GM23338 (cell line): ENCODE results near the gene CCNY. TPM values are rescaled to one million over a fixed set of nuclear protein-coding genes. Genes with fewer than 3 reads are reported as not detected.

Experiments used
- ATAC-seq: fragments of 200-7000 bp; cut with Tn5 transposase; 3 replicates; pipeline ENCODE4 v1.9.1; 2020
- DNase-seq: peaks from one replicate; pipeline ENCODE4 v3.0.0-alpha.2; 2015; ENCODE audit warnings: low spot score
- H2AFZ ChIP-seq: fragments of 200-600 bp; sonication (generic); 2 replicates; pipeline ENCODE4 v1.8.0; 2016; ENCODE audit warnings: antibody characterized with exemption, mild to moderate bottlenecking, moderate library complexity
- H3F3A ChIP-seq: fragments of 200-600 bp; sonication (generic); replicated peaks from 2 replicates; pipeline ENCODE4 v1.8.0; 2017; ENCODE audit warnings: antibody characterized with exemption, mixed run types, low read depth
- H3K27ac ChIP-seq: fragments of 200-600 bp; sonication (generic); 2 replicates; pipeline ENCODE4 v1.6.1; 2016; ENCODE audit warnings: low read depth
- H3K27me3 ChIP-seq: fragments of 200-600 bp; sonication (generic); 2 replicates; pipeline ENCODE4 v1.8.0; 2016; ENCODE audit warnings: mild to moderate bottlenecking, mixed run types, moderate library complexity; ENCODE audit not compliant: insufficient read depth
- H3K36me3 ChIP-seq: fragments of 200-600 bp; sonication (generic); 2 replicates; pipeline ENCODE4 v1.8.0; 2016; ENCODE audit warnings: mild to moderate bottlenecking; ENCODE audit not compliant: insufficient read depth
- H3K4me1 ChIP-seq: fragments of 200-600 bp; sonication (generic); 2 replicates; pipeline ENCODE4 v1.8.0; 2016; ENCODE audit warnings: mild to moderate bottlenecking, moderate library complexity; ENCODE audit not compliant: insufficient read depth
- H3K4me2 ChIP-seq: fragments of 200-600 bp; sonication (generic); 2 replicates; pipeline ENCODE4 v1.7.1; 2017; ENCODE audit warnings: mixed run types
- H3K4me3 ChIP-seq: fragments of 200-600 bp; sonication (generic); 2 replicates; pipeline ENCODE4 v1.6.1; 2016; ENCODE audit warnings: mixed run types
- H3K79me2 ChIP-seq: fragments of 200-600 bp; sonication (generic); replicated peaks from 2 replicates; pipeline ENCODE4 v1.8.0; 2017; ENCODE audit warnings: mild to moderate bottlenecking; ENCODE audit not compliant: insufficient read depth
- H3K9me2 ChIP-seq: fragments of 200-600 bp; sonication (generic); 2 replicates; pipeline ENCODE4 v1.8.0; 2017; ENCODE audit not compliant: insufficient read depth
- H4K20me1 ChIP-seq: fragments of 200-600 bp; sonication (generic); replicated peaks from 2 replicates; pipeline ENCODE4 v1.8.0; 2017; ENCODE audit warnings: mild to moderate bottlenecking; ENCODE audit not compliant: insufficient read depth
- H3K27ac Mint-ChIP-seq: 2 replicates; pipeline ENCODE4 v1.8.0; 2020; ENCODE audit warnings: inconsistent platforms, mild to moderate bottlenecking, moderate library complexity, mixed read lengths
- H3K27me3 Mint-ChIP-seq: 3 replicates; pipeline ENCODE4 v1.8.0; 2022; ENCODE audit warnings: low read depth, mild to moderate bottlenecking, moderate library complexity, mixed read lengths, inconsistent platforms; ENCODE audit not compliant: insufficient read depth, poor library complexity
- H3K36me3 Mint-ChIP-seq: 3 replicates; pipeline ENCODE4 v1.8.0; 2021; ENCODE audit warnings: low read depth, mild to moderate bottlenecking, inconsistent platforms, moderate library complexity, mixed read lengths
- H3K4me1 Mint-ChIP-seq: 3 replicates; pipeline ENCODE4 v1.8.0; 2020; ENCODE audit warnings: mild to moderate bottlenecking, inconsistent platforms, mixed read lengths
- H3K4me3 Mint-ChIP-seq: 3 replicates; pipeline ENCODE4 v1.8.0; 2021; ENCODE audit warnings: moderate library complexity, mild to moderate bottlenecking, inconsistent platforms, mixed read lengths
- H3K9me3 Mint-ChIP-seq: 3 replicates; pipeline ENCODE4 v1.8.0; 2020; ENCODE audit warnings: moderate library complexity, mild to moderate bottlenecking, inconsistent platforms, mixed read lengths
- CTCF ChIP-seq, 2 experiments: fragments of 200-600 bp in 1 of 2; sonication (generic) in 1 of 2; conservative IDR thresholded peaks; 2 replicates each; pipeline versions ENCODE4 v1.5.1 to v1.6.1; 2016 to 2017; ENCODE audit warnings: antibody characterized with exemption in 2 of 2, low read depth in 2 of 2, mild to moderate bottlenecking in 2 of 2, moderate library complexity in 1 of 2
- EZH2 ChIP-seq: fragments of 200-600 bp; sonication (generic); IDR thresholded peaks from one replicate; pipeline ENCODE4 v1.8.0; 2017; ENCODE audit warnings: antibody characterized with exemption, mild to moderate bottlenecking, low read depth; ENCODE audit not compliant: unreplicated experiment
- NANOG ChIP-seq: IDR thresholded peaks from 2 replicates; pipeline ENCODE4 v1.6.1; 2016; ENCODE audit warnings: antibody characterized with exemption, borderline replicate concordance
- ZNF462 ChIP-seq: fragments of 250-450 bp; sonication (Bioruptor Pico); IDR thresholded peaks from 2 replicates; pipeline ENCODE4 v1.5.0; 2020; ENCODE audit warnings: mild to moderate bottlenecking, moderate library complexity
- polyA plus RNA-seq: library from polyadenylated mRNA; unstranded; fragments of >200 nt; fragmentation: Nextera tagmentation; extraction: Ambion mirVana; gene quantifications from 2 replicates; pipeline ENCODE4 v1.2.1, GENCODE V29; 2016
- total RNA-seq: library from RNA; depleted of rRNA; stranded (reverse); fragments of >200 nt; shearing (Covaris generic); gene quantifications from 2 replicates; pipeline ENCODE4 v1.2.3, GENCODE V29; 2014

Gene CCNY
- total and polyA plus RNA-seq, 2 experiments from 2014 or later, result 14.2 to 29.0 TPM

GRCh38 chr10:35378541-35379210 is 42.4 kb downstream of the CCNY start (continued):
- no peak for TF ChIP-seq ZNF462
- TF ChIP-seq NANOG, result no peak
- no peak for TF ChIP-seq EZH2

DNA sequence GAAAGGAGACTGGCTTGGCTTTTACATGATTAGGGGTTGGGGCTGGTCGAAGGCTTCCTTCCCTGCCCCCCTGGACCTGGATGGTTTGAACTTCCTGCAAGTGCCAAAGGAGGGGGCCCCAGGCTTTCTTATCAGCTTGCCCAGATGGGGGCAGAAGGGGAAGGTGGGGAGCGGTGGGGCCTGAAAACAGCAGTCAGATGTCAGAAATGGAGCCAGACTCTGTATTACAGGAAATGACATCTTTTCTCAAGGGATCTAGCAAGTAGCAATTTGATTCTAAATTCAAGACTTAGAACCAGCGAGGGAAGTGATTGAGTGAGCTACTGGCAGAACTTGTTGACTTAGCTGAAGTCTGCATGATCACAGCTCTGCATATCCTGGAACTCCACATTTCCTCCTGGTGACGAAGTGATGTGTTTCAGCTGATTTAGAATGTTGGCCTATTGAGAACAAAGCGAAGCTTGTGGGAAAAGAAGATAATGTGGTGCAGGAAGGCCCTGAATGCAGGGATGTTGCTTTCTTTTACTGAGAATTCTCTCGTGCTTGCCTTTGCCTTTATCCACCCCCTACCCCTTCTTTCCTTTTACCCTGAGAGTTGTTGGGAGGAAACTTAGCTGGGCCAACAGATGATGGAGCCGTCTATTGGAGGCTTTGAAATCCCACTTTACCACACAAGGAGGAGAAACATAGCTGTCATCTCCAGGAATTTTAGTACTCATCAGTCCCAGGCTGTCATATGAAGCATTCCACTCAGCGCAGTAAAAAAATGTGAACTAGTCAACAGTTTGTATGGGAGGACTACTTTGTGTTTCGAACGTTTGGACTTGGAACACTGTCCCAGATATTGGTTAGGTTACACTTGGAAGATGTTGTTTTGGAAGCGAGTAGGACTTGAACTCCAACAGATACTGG is 43.2 kb downstream of the CCNY start:
- H3K27ac Mint-ChIP-seq, result peak overlapping the region; percentile 46; the same call in 1 of the 2 replicates
- no peaks in the 10 kb centered on the region for H3K36me3 Mint-ChIP-seq
- TF ChIP-seq EZH2, result no peak
- peak; percentile 25 to 50 for TF ChIP-seq CTCF (conservative IDR thresholded peaks at IDR 0.05; ENCODE audit: low read depth in 2 of 2)
- peaks cover 5% of the 10 kb centered on the region for H3K27me3 Mint-ChIP-seq
- H3K4me1 Mint-ChIP-seq, result peaks cover 49% of the 10 kb centered on the region
- Histone ChIP-seq H4K20me1 (peaks cover 18% of the 10 kb centered on the region; the same call in 1 of the 2 replicates), H3F3A (no peaks in the 10 kb centered on the region; the same call in 1 of the 2 replicates), H3K4me3 (no peak overlapping the region; the same call in 1 of the 2 replicates), H3K9me2 (0 out of 2 replicates have a peak, but pooled peaks cover 3% of the 10 kb centered on the region), H3K27me3 (no peaks in the 10 kb centered on the region), H3K27ac (no peak overlapping the region), H3K4me2 (peak overlapping the region; percentile 62), H2AFZ (no peak overlapping the region), H3K36me3 (no peaks in the 10 kb centered on the region), H3K79me2 (peaks cover 98% of the 10 kb centered on the region), H3K4me1 (peaks cover 34% of the 10 kb centered on the region)
- no peak overlapping the region; the same call in 2 of the 3 replicates for H3K4me3 Mint-ChIP-seq
- peak; percentile 81 for ATAC-seq
- no peaks in the 10 kb centered on the region for H3K9me3 Mint-ChIP-seq
- DNase-seq, result peak; percentile 67
